ENCODE measurements around the gene SSPN.

SSPN gene

DNA sequence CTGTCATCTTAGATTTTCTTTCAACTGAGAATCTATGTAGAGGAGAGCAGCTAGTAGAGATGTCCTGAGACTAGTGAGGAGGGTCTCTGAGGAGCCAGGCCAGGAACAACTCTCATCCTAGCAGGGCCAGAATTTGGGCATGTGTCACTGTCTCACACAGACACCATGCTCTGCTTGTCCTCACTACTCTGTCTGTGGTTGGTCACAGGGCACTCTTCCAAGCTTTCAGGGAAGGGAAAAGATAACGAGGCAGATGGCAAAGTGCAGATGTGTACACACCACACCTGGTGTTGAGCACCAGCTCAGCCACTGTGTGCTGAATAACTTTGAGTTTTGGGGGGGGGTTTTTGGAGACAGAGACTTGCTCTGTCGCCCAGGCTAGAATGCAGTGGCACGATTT, 2.5 kb downstream of the SSPN start:
- no peak overlapping the region for H3K4me3 ChIP-seq (ENCODE audit: low read depth, low read length)
- TF ChIP-seq, protein P1, sequence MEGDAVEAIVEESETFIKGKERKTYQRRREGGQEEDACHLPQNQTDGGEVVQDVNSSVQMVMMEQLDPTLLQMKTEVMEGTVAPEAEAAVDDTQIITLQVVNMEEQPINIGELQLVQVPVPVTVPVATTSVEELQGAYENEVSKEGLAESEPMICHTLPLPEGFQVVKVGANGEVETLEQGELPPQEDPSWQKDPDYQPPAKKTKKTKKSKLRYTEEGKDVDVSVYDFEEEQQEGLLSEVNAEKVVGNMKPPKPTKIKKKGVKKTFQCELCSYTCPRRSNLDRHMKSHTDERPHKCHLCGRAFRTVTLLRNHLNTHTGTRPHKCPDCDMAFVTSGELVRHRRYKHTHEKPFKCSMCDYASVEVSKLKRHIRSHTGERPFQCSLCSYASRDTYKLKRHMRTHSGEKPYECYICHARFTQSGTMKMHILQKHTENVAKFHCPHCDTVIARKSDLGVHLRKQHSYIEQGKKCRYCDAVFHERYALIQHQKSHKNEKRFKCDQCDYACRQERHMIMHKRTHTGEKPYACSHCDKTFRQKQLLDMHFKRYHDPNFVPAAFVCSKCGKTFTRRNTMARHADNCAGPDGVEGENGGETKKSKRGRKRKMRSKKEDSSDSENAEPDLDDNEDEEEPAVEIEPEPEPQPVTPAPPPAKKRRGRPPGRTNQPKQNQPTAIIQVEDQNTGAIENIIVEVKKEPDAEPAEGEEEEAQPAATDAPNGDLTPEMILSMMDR (IDR thresholded peaks at IDR 0.05; ENCODE audit: low read depth, low read length), result no peak

DNA sequence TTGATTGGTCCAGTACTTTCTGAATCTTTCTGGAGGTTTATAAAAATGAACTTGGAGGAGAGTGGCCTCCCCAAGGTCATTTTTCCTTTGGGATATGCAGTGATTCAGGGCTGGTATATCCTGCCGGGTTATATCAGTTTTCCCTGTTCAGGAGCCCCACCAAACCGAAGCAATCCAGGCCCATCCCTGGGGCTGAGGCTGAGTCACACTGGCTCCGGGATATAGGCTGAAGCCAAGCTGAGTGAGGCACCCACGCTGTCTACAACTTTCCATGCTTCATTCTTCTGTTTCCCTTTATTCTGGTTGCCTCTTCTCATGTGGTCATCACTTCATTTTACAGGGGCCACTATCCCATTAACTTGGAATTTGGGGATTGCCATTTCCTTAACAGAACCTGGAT, 3.4 kb downstream of the SSPN start:
- H3K4me3 ChIP-seq (ENCODE audit: low read depth, low read length), result no peak overlapping the region
- TF ChIP-seq, protein P1 (IDR thresholded peaks at IDR 0.05; ENCODE audit: low read depth, low read length), result no peak

DNA sequence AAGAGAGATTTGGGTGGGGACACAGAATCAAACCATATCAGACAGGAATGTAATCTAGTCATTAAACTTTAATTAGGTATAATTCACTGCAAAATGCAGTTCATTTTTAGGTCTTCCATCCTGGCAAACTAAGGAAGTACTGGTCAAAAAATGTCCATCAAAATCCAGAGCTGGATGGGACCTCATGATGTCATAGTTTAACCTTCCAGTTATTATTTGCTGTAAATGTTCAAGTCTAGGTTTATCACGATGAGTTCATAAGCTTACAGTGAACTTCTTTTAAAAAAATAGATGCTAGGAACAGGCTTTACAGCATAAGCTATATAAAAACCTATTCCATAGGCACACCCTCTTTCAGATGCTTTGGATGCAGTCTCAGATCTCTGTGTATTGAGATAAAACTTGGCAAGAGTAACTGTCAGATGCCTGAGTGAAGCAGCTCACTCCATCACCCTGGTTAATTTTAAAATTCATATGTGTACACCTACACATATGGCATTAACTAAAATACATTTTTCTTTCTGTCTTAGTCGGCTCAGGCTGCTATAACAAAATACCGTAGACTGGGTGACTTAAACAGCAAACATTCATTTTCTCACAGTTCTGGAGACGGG, 7.9 kb downstream of the SSPN start:
- TF ChIP-seq, protein P1 (IDR thresholded peaks at IDR 0.05; ENCODE audit: low read depth, low read length), result no peak
- no peak overlapping the region for H3K4me3 ChIP-seq (ENCODE audit: low read depth, low read length)

DNA sequence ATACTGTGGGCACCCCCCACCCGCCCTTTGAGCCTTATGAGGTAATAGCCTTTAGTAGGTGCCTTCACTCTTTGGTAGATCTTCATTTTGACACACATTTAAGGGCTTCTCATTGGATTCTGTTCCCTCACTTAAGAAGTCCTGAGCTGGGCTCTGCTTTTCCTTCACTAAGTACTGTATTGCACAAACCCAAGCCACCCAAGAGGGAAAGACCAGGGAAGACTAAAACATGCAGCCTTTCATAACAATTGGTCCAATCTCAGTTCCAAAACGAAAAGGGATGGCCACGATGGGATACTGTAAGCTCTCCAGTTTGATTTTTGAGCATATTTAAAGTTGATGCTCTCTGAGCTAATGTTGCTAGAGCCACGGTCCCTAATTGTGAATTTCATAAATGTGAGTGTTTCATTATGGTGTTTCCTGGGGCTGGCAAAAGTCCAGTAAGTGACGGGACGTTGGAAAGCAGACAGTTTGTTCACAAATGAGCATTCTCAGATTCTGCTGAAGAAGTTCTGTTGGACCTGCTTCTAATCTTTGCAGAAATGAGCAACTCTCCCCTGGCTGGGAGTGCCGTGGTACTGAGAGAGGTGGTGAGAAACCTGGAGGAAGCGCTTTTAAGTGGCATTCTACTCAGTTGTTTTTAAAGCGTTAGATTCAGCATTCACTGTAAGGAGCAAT, 9.4 kb downstream of the SSPN start:
- no peak overlapping the region for H3K4me3 ChIP-seq (ENCODE audit: low read depth, low read length)
- TF ChIP-seq, protein P1 (IDR thresholded peaks at IDR 0.05; ENCODE audit: low read depth, low read length), result no peak

DNA sequence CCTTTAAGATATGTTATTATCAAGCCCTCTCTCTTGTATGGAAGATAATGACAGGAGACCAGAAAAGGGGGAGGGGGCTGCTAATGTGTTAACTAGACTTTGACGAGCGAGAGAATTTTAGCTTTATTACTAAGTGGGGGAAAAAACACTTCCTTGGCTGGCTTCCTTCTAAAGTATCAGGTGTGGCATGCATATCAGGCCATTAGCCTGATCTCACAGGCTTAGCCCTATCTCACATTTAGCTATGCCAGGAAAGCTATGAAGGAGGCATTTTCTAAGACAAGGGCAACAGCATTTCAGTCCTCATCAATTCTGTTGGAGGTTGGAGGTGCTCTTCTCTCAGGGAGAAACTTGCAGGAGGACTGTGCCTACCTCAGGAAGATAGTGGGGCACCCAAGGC, 9.9 kb downstream of the SSPN start:
- TF ChIP-seq, protein P1 (IDR thresholded peaks at IDR 0.05; ENCODE audit: low read depth, low read length), result no peak
- H3K4me3 ChIP-seq (ENCODE audit: low read depth, low read length), result no peak overlapping the region

DNA sequence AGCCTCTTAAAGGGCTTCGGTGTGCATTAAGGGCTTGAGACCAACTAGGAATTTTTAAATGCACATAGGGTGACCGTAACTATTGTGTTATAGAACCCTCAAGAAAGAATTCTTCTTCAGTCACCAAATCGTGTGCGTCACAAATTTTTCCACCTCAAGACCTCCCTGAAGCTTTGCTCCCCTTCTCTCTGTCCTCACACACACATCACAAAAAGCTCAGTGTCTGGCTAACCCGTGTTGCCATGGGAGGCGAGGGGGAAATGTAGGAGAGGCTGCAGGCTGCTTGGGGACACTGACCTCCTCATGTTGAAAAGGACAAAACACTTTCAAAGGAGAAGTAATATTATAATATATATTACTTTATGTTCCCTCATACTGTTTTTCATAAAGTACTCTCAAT, 10.6 kb downstream of the SSPN start:
- TF ChIP-seq, protein P1 (IDR thresholded peaks at IDR 0.05; ENCODE audit: low read depth, low read length), result no peak
- no peak overlapping the region for H3K4me3 ChIP-seq (ENCODE audit: low read depth, low read length)

DNA sequence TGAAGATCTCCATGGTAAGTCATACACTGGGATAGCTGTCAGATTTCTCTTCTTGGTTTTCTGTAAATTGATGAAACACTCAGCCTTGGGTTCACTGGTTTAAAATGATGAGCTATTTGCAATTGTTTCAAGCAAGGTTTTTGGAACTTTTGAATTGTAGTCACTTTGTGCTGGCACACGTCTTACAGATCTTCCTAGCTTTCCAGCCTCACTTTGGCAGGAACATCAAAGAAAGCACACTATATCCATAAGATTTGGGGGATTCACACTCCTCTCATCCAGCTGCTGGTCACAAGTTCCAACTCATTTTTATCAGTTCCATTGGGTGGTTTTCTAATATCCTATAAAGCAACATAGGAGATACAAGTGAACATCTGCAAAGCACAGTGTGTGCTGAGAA, 16.0 kb downstream of the SSPN start:
- TF ChIP-seq, protein P1 (IDR thresholded peaks at IDR 0.05; ENCODE audit: low read depth, low read length), result no peak
- H3K4me3 ChIP-seq (ENCODE audit: low read depth, low read length), result no peak overlapping the region
